SIG-M5 (cell line): ENCODE measurements around the gene WDR19.
"Not testable (repeated sequence)": the region's sequence is repeated elsewhere in the genome, so short reads cannot be mapped to it uniquely, and the experiment has no call there.

Source experiments
- DNase-seq: peaks from one replicate; lab custom pipeline; 2025; lab: John Stamatoyannopoulos, UW

Gene WDR19

GRCh38 chr4:39233114-39233513 is 50.8 kb downstream of the WDR19 start:
- DNase-seq, result no peak

GRCh38 chr4:39233783-39234182 is 51.5 kb downstream of the WDR19 start:
- no peak for DNase-seq

GRCh38 chr4:39235021-39235420 is 52.7 kb downstream of the WDR19 start:
- no peak for DNase-seq

GRCh38 chr4:39235696-39236095 is 53.4 kb downstream of the WDR19 start:
- no peak for DNase-seq

GRCh38 chr4:39237179-39237578 is 54.9 kb downstream of the WDR19 start:
- no peak for DNase-seq

- no peak for DNase-seq
These were observed 61.1 kb downstream of the WDR19 start for GRCh38 chr4:39243462-39243861.

- DNase-seq, result no peak
These were observed 72.9 kb downstream of the WDR19 start for GRCh38 chr4:39255266-39255665.

- DNase-seq, result no peak
These were observed 73.5 kb downstream of the WDR19 start for GRCh38 chr4:39255871-39256270.

GRCh38 chr4:39256436-39256835 is 74.1 kb downstream of the WDR19 start:
- DNase-seq, result no peak

GRCh38 chr4:39259571-39260330 is 77.4 kb downstream of the WDR19 start:
- no peak for DNase-seq

- DNase-seq, result no peak
These were observed 81.6 kb downstream of the WDR19 start for GRCh38 chr4:39263895-39264294.

GRCh38 chr4:39274503-39274902 is 92.2 kb downstream of the WDR19 start:
- no peak for DNase-seq

GRCh38 chr4:39277661-39278060 is 95.3 kb downstream of the WDR19 start:
- not testable (repeated sequence) for DNase-seq

- no peak for DNase-seq
These were observed 96.1 kb downstream of the WDR19 start for GRCh38 chr4:39278476-39278875.

GRCh38 chr4:39279416-39279815 is 97.1 kb downstream of the WDR19 start:
- no peak for DNase-seq

- no peak for DNase-seq
These were observed 98.4 kb downstream of the WDR19 start for GRCh38 chr4:39280770-39281169.

- no peak for DNase-seq
These were observed 102.9 kb downstream of the WDR19 start for GRCh38 chr4:39285111-39285795.

- DNase-seq, result no peak
These were observed 103.5 kb downstream of the WDR19 start for GRCh38 chr4:39285853-39286252.

- DNase-seq, result no peak
These were observed 103.9 kb downstream of the WDR19 start for GRCh38 chr4:39286263-39286662.

GRCh38 chr4:39287223-39287622 is 104.9 kb downstream of the WDR19 start:
- no peak for DNase-seq

- no peak for DNase-seq
These were observed 109.4 kb downstream of the WDR19 start for GRCh38 chr4:39291686-39292085.

GRCh38 chr4:39292433-39292832 is 110.1 kb downstream of the WDR19 start:
- not testable (repeated sequence) for DNase-seq

- DNase-seq, result no peak
These were observed 113.5 kb downstream of the WDR19 start for GRCh38 chr4:39295784-39296183.

- DNase-seq, result no peak
These were observed 120.6 kb downstream of the WDR19 start for GRCh38 chr4:39302901-39303300.
